Right atrium auricular region (tissue), 2 donors: ENCODE results near the gene DOCK9. TPM values are rescaled to one million over a fixed set of nuclear protein-coding genes. Genes with fewer than 3 reads are reported as not detected.

Experiments used
- DNase-seq: peaks from one replicate; pipeline ENCODE4 v3.0.0-alpha.2; 2019; ENCODE audit warnings: low spot score
- H3K27ac ChIP-seq, 2 donors: fragments of 200-600 bp; sonication (generic); 1 replicate in 1 of 2; 2 replicates in 1 of 2; pipeline ENCODE4 v1.5.1; 2016 to 2019
- H3K27me3 ChIP-seq, 2 donors: fragments of 200-600 bp; sonication (generic); one replicate each; pipeline versions ENCODE4 v1.5.1 to v1.6.0; 2017 to 2019
- H3K36me3 ChIP-seq: fragments of 200-600 bp; sonication (generic); one replicate; pipeline ENCODE4 v1.5.1; 2016
- H3K4me1 ChIP-seq, 2 donors: fragments of 200-600 bp; sonication (generic); one replicate each; pipeline versions ENCODE4 v1.5.1 to v1.6.0; 2017 to 2019
- H3K4me3 ChIP-seq, 2 donors: fragments of 200-600 bp; sonication (generic); 1 replicate in 1 of 2; 2 replicates in 1 of 2; pipeline ENCODE4 v1.5.1; 2017 to 2019; ENCODE audit warnings: mild to moderate bottlenecking in 1 of 2, moderate library complexity in 1 of 2
- H3K9me3 ChIP-seq, 2 donors: fragments of 200-600 bp; sonication (generic); one replicate each; pipeline ENCODE4 v1.5.1; 2019
- total RNA-seq, 2 donors: library from RNA; depleted of rRNA; stranded (reverse); fragments of >200 nt; gene quantifications; one replicate each; pipeline ENCODE4 v1.1.0, GENCODE V29; 2016
- TF ChIP-seq, protein P1 (sequence below), 2 donors: fragments of 200-600 bp; sonication (generic); IDR thresholded peaks; one replicate each; pipeline ENCODE4 v1.5.1; 2019; ENCODE audit warnings: antibody characterized with exemption in 2 of 2

Gene DOCK9
- total RNA-seq, 2 donors from 2014 or later, result 79.6 to 80.5 TPM

DNA sequence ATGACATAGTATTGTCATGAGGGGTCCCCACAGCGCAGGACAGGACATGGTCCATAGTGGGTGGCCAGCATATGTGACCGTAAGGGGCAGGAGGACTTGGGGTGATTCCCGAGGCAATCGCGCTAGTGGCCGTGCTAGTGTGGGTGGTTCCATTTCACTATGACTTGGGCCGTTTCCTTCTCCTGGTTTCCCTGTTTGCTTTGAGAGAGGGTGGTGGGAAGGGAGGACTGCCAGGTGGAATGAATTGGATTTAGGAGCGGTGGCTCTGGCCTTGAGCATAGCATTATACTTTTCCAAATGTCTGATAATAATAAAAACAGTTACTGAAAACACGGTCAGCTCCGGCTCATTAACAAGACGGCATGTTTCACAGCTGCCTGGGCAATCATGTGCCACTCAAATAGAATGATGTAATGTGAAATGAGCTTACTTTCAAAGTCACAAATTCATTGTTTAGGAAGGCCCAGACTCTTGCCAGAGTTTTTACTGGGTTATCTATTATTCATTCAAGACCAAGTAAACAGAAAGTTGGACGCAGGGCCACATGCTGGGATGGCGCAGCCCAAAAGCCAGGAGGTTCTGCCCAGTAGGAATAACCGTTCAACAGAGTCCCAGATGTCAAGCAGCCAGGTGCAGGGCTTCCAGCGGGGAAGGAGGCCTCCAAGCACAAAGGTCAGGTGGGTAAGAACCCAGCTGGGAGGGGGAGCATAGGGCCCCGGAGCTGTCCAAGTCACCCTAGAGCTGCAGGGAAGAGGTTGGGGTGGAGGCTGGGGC lies 205.8 kb downstream of the DOCK9 start:
- Histone ChIP-seq H3K27ac (no peak overlapping the region), H3K4me1 (no peaks in the 10 kb centered on the region), H3K9me3 (no peaks in the 10 kb centered on the region), H3K36me3 (no peaks in the 10 kb centered on the region), H3K27me3 (no peaks in the 10 kb centered on the region), H3K4me3 (no peak overlapping the region)
- TF ChIP-seq, protein P1, sequence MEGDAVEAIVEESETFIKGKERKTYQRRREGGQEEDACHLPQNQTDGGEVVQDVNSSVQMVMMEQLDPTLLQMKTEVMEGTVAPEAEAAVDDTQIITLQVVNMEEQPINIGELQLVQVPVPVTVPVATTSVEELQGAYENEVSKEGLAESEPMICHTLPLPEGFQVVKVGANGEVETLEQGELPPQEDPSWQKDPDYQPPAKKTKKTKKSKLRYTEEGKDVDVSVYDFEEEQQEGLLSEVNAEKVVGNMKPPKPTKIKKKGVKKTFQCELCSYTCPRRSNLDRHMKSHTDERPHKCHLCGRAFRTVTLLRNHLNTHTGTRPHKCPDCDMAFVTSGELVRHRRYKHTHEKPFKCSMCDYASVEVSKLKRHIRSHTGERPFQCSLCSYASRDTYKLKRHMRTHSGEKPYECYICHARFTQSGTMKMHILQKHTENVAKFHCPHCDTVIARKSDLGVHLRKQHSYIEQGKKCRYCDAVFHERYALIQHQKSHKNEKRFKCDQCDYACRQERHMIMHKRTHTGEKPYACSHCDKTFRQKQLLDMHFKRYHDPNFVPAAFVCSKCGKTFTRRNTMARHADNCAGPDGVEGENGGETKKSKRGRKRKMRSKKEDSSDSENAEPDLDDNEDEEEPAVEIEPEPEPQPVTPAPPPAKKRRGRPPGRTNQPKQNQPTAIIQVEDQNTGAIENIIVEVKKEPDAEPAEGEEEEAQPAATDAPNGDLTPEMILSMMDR (IDR thresholded peaks at IDR 0.05), result no peak
- no peak for DNase-seq

- TF ChIP-seq, protein P1 (IDR thresholded peaks at IDR 0.05), result no peak
- no peaks in the 10 kb centered on the region for H3K27me3 ChIP-seq
- no peak overlapping the region for H3K27ac ChIP-seq
- no peak for DNase-seq
- no peaks in the 10 kb centered on the region for H3K36me3 ChIP-seq
- no peaks in the 10 kb centered on the region for H3K4me1 ChIP-seq
- H3K9me3 ChIP-seq, result no peaks in the 10 kb centered on the region
- H3K4me3 ChIP-seq, result no peak overlapping the region
These were observed 208.1 kb downstream of the DOCK9 start for GRCh38 chr13:98769736-98770135.

DNA sequence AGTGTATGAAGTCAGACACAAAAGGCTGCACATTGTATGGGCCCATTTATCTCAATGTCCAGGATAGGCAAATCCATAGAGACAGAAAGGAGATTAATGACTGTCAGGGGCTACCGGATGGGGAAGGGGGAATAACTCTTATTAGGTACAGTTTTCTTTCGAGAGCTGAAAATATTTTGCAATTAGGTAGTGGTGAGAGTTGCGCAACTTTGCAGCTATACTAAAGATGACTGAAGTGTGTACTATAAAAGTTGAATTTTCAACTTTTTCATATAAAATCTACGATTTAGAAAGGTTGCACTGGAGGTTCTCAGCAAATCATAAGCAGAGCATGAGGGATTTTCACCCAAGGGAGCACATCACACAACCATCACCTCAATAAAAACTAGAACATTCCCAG lies 209.3 kb downstream of the DOCK9 start:
- Histone ChIP-seq H3K27ac (no peak overlapping the region), H3K27me3 (no peaks in the 10 kb centered on the region), H3K4me1 (no peaks in the 10 kb centered on the region), H3K9me3 (no peaks in the 10 kb centered on the region), H3K4me3 (no peak overlapping the region), H3K36me3 (no peaks in the 10 kb centered on the region)
- TF ChIP-seq, protein P1 (IDR thresholded peaks at IDR 0.05), result no peak
- no peak for DNase-seq

DNA sequence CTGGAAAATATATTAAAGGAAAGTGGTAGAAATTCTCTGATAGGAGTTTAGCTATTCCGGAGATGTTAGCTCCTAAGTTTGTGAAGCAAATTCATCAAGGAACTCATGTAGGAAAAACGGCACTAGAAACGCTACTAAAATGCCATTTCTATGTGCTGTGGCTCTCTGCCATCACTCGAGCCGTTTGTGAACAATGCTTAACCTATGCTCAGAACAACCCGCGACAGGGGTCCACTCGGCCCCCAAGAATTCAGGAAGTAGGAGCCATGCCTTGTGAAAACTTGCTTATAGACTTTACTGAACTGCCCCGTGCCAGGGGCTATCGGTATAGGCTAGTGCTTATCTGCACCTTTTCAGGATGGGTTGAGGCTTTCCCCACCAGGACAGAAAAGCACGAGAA lies 211.2 kb downstream of the DOCK9 start:
- TF ChIP-seq, protein P1 (IDR thresholded peaks at IDR 0.05), result no peak
- no peaks in the 10 kb centered on the region for H3K27me3 ChIP-seq
- no peaks in the 10 kb centered on the region for H3K36me3 ChIP-seq
- no peak for DNase-seq
- H3K4me3 ChIP-seq, result no peak overlapping the region
- H3K9me3 ChIP-seq, result no peaks in the 10 kb centered on the region
- no peak overlapping the region for H3K27ac ChIP-seq
- H3K4me1 ChIP-seq, result no peaks in the 10 kb centered on the region

DNA sequence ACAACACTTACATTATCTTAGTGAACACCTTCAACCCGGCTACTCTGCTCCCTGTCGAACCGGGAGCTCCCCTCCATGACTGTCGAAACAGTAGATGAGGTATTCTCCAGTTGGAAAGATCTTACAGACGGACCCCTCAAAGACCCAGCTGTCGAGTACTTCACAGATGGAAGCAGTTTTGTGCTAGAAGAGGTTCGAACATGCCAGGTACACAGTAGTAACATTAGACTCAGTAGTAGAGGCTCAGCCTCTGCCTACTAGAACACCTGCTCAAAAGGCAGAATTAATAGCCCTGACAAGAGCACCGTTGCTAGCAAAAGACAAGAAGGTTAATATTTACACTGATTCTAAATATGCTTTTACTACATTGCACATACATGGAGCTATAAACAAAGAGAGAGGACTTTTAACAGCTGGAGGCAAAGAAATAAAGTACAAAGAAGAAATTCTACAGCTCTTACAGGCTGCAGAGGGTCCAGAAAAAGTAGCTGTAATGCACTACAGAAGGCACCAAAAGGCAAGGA lies 211.8 kb downstream of the DOCK9 start:
- no peak for DNase-seq
- H3K9me3 ChIP-seq, result no peaks in the 10 kb centered on the region
- H3K4me1 ChIP-seq, result no peaks in the 10 kb centered on the region
- no peak overlapping the region for H3K4me3 ChIP-seq
- H3K36me3 ChIP-seq, result no peaks in the 10 kb centered on the region
- H3K27me3 ChIP-seq, result no peaks in the 10 kb centered on the region
- TF ChIP-seq, protein P1 (IDR thresholded peaks at IDR 0.05), result no peak
- H3K27ac ChIP-seq, result no peak overlapping the region
